Esophagus squamous epithelium (tissue), 5 donors: Measurements from ENCODE around the gene TRMT6. TPM values are rescaled to one million over a fixed set of nuclear protein-coding genes. Genes with fewer than 3 reads are reported as not detected.

Experiments
- DNase-seq: peaks from one replicate; lab custom pipeline; 2025; lab: John Stamatoyannopoulos, UW
- H3K27ac ChIP-seq, 4 donors: fragments of 200-600 bp; sonication (generic); one replicate each; pipeline ENCODE4 v1.5.1; 2016 to 2019; ENCODE audit warnings: mild to moderate bottlenecking in 1 of 4
- H3K27me3 ChIP-seq, 4 donors: fragments of 200-600 bp; sonication (generic); 1 replicate in 3 of 4; 2 replicates in 1 of 4; pipeline versions ENCODE4 v1.5.1 to v1.6.0; 2017 to 2021; ENCODE audit warnings: antibody characterized with exemption in 1 of 4
- H3K36me3 ChIP-seq, 3 donors: fragments of 200-600 bp; sonication (generic); one replicate each; pipeline ENCODE4 v1.5.1; 2016 to 2019
- H3K4me1 ChIP-seq, 3 donors: fragments of 200-600 bp; sonication (generic); one replicate each; pipeline ENCODE4 v1.5.1; 2017 to 2019
- H3K4me3 ChIP-seq, 4 donors: fragments of 200-600 bp; sonication (generic); 1 replicate in 3 of 4; 2 replicates in 1 of 4; pipeline ENCODE4 v1.5.1; 2016 to 2019; ENCODE audit warnings: mild to moderate bottlenecking in 2 of 4, moderate library complexity in 1 of 4
- H3K9me3 ChIP-seq, 3 donors: fragments of 200-600 bp; sonication (generic); one replicate each; pipeline ENCODE4 v1.5.1; 2016 to 2019
- CTCF ChIP-seq, 6 experiments: fragments of 450-650 bp in 4 of 6; fragments of 200-600 bp in 2 of 6; sonication (generic) in 2 of 6; IDR thresholded peaks; one replicate each; pipeline ENCODE4 v1.5.1; 2016 to 2019; ENCODE audit warnings: antibody characterized with exemption in 6 of 6, mild to moderate bottlenecking in 4 of 6, moderate library complexity in 4 of 6
- POLR2A ChIP-seq, 4 donors: fragments of 450-650 bp; IDR thresholded peaks; one replicate each; pipeline ENCODE4 v1.6.1; 2017; ENCODE audit warnings: antibody characterized with exemption in 4 of 4, mild to moderate bottlenecking in 4 of 4, moderate library complexity in 3 of 4
- WGBS, 2 donors: methylation state at CpG; one replicate each; pipeline ENCODE4 v1.1.5; 2018; 5-methylcytosine and 5-hydroxymethylcytosine counted together
- intact Hi-C: fragments of 100-400 bp; cut with DNase I; formaldehyde crosslinking; loops from one replicate; pipeline ENCODE4 v1.15.0; 2022
- total RNA-seq, 4 donors: library from RNA; depleted of rRNA; stranded (reverse); fragments of >200 nt; gene quantifications; one replicate each; pipeline ENCODE4 v1.1.0, GENCODE V29; 2016
- donor health status: DM: yes; HTN: yes; CAD: no.

TRMT6 gene
- total RNA-seq, 4 donors from 2014 or later: 8.2 to 19.8 (median 13.8) TPM

GRCh38 chr20:5931411-5931810, 18.9 kb downstream of the TRMT6 start:
- intact Hi-C loops: no loop called here
- no peak for TF ChIP-seq POLR2A (IDR thresholded peaks at IDR 0.05)
- no peak for TF ChIP-seq CTCF (IDR thresholded peaks at IDR 0.05)
- no peaks in the 10 kb centered on the region for H3K27me3 ChIP-seq
- no peaks in the 10 kb centered on the region for H3K36me3 ChIP-seq
- H3K27ac ChIP-seq: no peak overlapping the region
- 78 to 88% methylated on average over 3 of the region's 3 CpGs for WGBS, 2 donors
- no peaks in the 10 kb centered on the region for H3K9me3 ChIP-seq
- no peaks in the 10 kb centered on the region for H3K4me1 ChIP-seq
- DNase-seq: no peak
- no peak overlapping the region for H3K4me3 ChIP-seq

- peaks cover 0 to 6% (median 0%) of the 10 kb centered on the region in 4 donors for H3K27me3 ChIP-seq
- no peak for DNase-seq
- intact Hi-C loops: no loop called here
- H3K36me3 ChIP-seq: no peaks in the 10 kb centered on the region
- WGBS, 2 donors: 66 to 71% methylated on average over 8 of the region's 8 CpGs
- H3K4me3 ChIP-seq: no peak overlapping the region
- no peaks in the 10 kb centered on the region for H3K4me1 ChIP-seq
- no peak overlapping the region for H3K27ac ChIP-seq
- no peaks in the 10 kb centered on the region for H3K9me3 ChIP-seq
- TF ChIP-seq POLR2A (IDR thresholded peaks at IDR 0.05): no peak
- TF ChIP-seq CTCF (IDR thresholded peaks at IDR 0.05): no peak
These were observed 21.3 kb downstream of the TRMT6 start for GRCh38 chr20:5928836-5929715.

GRCh38 chr20:5927749-5928462, 22.4 kb downstream of the TRMT6 start:
- Histone ChIP-seq H3K36me3 (no peaks in the 10 kb centered on the region), H3K27ac (no peak overlapping the region), H3K27me3 (peaks cover 0 to 16% (median 0%) of the 10 kb centered on the region in 4 donors), H3K4me1 (no peaks in the 10 kb centered on the region), H3K9me3 (no peaks in the 10 kb centered on the region), H3K4me3 (no peak overlapping the region)
- TF ChIP-seq POLR2A (IDR thresholded peaks at IDR 0.05): no peak
- no peak for TF ChIP-seq CTCF (IDR thresholded peaks at IDR 0.05)
- intact Hi-C loops: no loop called here
- DNase-seq: no peak
- 57 to 67% methylated on average over 5 to 8 of the region's 11 CpGs for WGBS, 2 donors

- Histone ChIP-seq H3K27ac (no peak overlapping the region), H3K9me3 (no peaks in the 10 kb centered on the region), H3K36me3 (no peaks in the 10 kb centered on the region), H3K27me3 (peaks cover 0 to 17% (median 0%) of the 10 kb centered on the region in 4 donors), H3K4me3 (no peak overlapping the region), H3K4me1 (no peaks in the 10 kb centered on the region)
- 39 to 52% methylated on average over 2 to 3 of the region's 3 CpGs for WGBS, 2 donors
- no peak for TF ChIP-seq POLR2A (IDR thresholded peaks at IDR 0.05)
- TF ChIP-seq CTCF (IDR thresholded peaks at IDR 0.05): no peak
- no peak for DNase-seq
- intact Hi-C loops: no loop called here
These were observed 24.8 kb downstream of the TRMT6 start for GRCh38 chr20:5925551-5925950.

GRCh38 chr20:5923493-5923892, 26.8 kb downstream of the TRMT6 start:
- H3K4me3 ChIP-seq: no peak overlapping the region
- H3K27ac ChIP-seq: no peak overlapping the region
- H3K9me3 ChIP-seq: no peaks in the 10 kb centered on the region
- intact Hi-C loops: no loop called here
- peaks cover 0 to 17% (median 0%) of the 10 kb centered on the region in 4 donors for H3K27me3 ChIP-seq
- WGBS, 2 donors: 62 to 73% methylated on average over 5 of the region's 5 CpGs
- TF ChIP-seq POLR2A (IDR thresholded peaks at IDR 0.05): no peak
- DNase-seq: no peak
- H3K36me3 ChIP-seq: no peaks in the 10 kb centered on the region
- peaks cover 0 to 13% (median 3%) of the 10 kb centered on the region in 3 donors for H3K4me1 ChIP-seq
